Liver (tissue), 9 donors: ENCODE measurements around the gene OBP2A. TPM values are rescaled to one million over a fixed set of nuclear protein-coding genes. Genes with fewer than 3 reads are reported as not detected.

Experiments used
- DNase-seq: peaks from one replicate; pipeline ENCODE4 v3.0.0-alpha.2; 2017; ENCODE audit warnings: low spot score
- H3K27ac ChIP-seq, 2 donors: one replicate each; pipeline ENCODE4 v1.7.0; 2013; ENCODE audit warnings: inconsistent platforms in 2 of 2, low read length in 2 of 2, control low read depth in 1 of 2, low read depth in 1 of 2, mild to moderate bottlenecking in 1 of 2
- H3K27me3 ChIP-seq, 4 donors: one replicate each; pipeline versions ENCODE4 v1.6.1 to v1.7.0; 2013; ENCODE audit warnings: low read length in 3 of 4, inconsistent platforms in 1 of 4, mild to moderate bottlenecking in 1 of 4, moderate library complexity in 1 of 4; ENCODE audit not compliant: control insufficient read depth in 4 of 4, insufficient read depth in 4 of 4
- H3K36me3 ChIP-seq, 4 donors: one replicate each; pipeline versions ENCODE4 v1.6.1 to v1.7.0; 2013; ENCODE audit warnings: low read length in 3 of 4, mild to moderate bottlenecking in 3 of 4, low read depth in 1 of 4, moderate library complexity in 1 of 4; ENCODE audit not compliant: control insufficient read depth in 4 of 4, insufficient read depth in 3 of 4
- H3K4me1 ChIP-seq, 4 donors: one replicate each; pipeline versions ENCODE4 v1.6.1 to v1.7.0; 2013; ENCODE audit warnings: low read length in 3 of 4, mild to moderate bottlenecking in 3 of 4, moderate library complexity in 1 of 4; ENCODE audit not compliant: control insufficient read depth in 4 of 4, insufficient read depth in 4 of 4
- H3K4me3 ChIP-seq, 3 donors: one replicate each; pipeline versions ENCODE4 v1.6.1 to v1.7.0; 2013; ENCODE audit warnings: low read length in 3 of 3, control low read depth in 1 of 3, low read depth in 1 of 3, mild to moderate bottlenecking in 1 of 3
- H3K9ac ChIP-seq, 2 donors: one replicate each; pipeline ENCODE4 v1.7.0; 2013; ENCODE audit warnings: low read length in 2 of 2, mild to moderate bottlenecking in 2 of 2, moderate library complexity in 2 of 2, control low read depth in 1 of 2, low read depth in 1 of 2
- H3K9me3 ChIP-seq, 4 donors: one replicate each; pipeline versions ENCODE4 v1.6.1 to v1.7.0; 2013; ENCODE audit warnings: low read length in 3 of 4; ENCODE audit not compliant: control insufficient read depth in 4 of 4
- EGR1 ChIP-seq, 2 donors: IDR thresholded peaks; 2 replicates each; pipeline ENCODE4 v1.6.1; 2016 to 2018; ENCODE audit warnings: antibody characterized with exemption in 2 of 2, low read depth in 2 of 2
- FOXA1 ChIP-seq: IDR thresholded peaks from 2 replicates; pipeline ENCODE4 v1.6.1; 2016; ENCODE audit warnings: antibody characterized with exemption
- FOXA2 ChIP-seq: IDR thresholded peaks from 2 replicates; pipeline ENCODE4 v1.6.1; 2016; ENCODE audit warnings: antibody characterized with exemption
- GABPA ChIP-seq, 2 donors: IDR thresholded peaks in 1 of 2; conservative IDR thresholded peaks in 1 of 2; 2 replicates each; pipeline ENCODE4 v1.6.1; 2016; ENCODE audit warnings: antibody characterized with exemption in 2 of 2, mild to moderate bottlenecking in 1 of 2, moderate library complexity in 1 of 2
- HNF4A ChIP-seq, 2 donors: conservative IDR thresholded peaks; 2 replicates each; pipeline ENCODE4 v1.6.1; 2016; ENCODE audit warnings: antibody characterized with exemption in 2 of 2, mild to moderate bottlenecking in 2 of 2
- HNF4G ChIP-seq: IDR thresholded peaks from 2 replicates; pipeline ENCODE4 v1.6.1; 2016; ENCODE audit warnings: antibody characterized with exemption
- JUND ChIP-seq, 2 donors: IDR thresholded peaks; 2 replicates each; pipeline ENCODE4 v1.6.1; 2016; ENCODE audit warnings: antibody characterized with exemption in 2 of 2
- MAX ChIP-seq: IDR thresholded peaks from 2 replicates; pipeline ENCODE4 v1.6.1; 2016; ENCODE audit warnings: antibody characterized with exemption
- NR2F2 ChIP-seq: IDR thresholded peaks from 2 replicates; pipeline ENCODE4 v1.6.1; 2016; ENCODE audit warnings: antibody characterized with exemption
- RAD21 ChIP-seq, 2 donors: IDR thresholded peaks; 2 replicates each; pipeline ENCODE4 v1.6.1; 2016; ENCODE audit warnings: antibody characterized with exemption in 2 of 2, mild to moderate bottlenecking in 2 of 2
- RXRA ChIP-seq, 2 donors: IDR thresholded peaks; 2 replicates each; pipeline ENCODE4 v1.6.1; 2017 to 2018; ENCODE audit warnings: antibody characterized with exemption in 2 of 2, mild to moderate bottlenecking in 1 of 2
- SP1 ChIP-seq: IDR thresholded peaks from 2 replicates; pipeline ENCODE4 v1.6.1; 2018; ENCODE audit warnings: antibody characterized with exemption, mild to moderate bottlenecking
- TAF1 ChIP-seq: conservative IDR thresholded peaks from 2 replicates; pipeline ENCODE4 v1.6.1; 2016; ENCODE audit warnings: antibody characterized with exemption, mild to moderate bottlenecking
- YY1 ChIP-seq: IDR thresholded peaks from 2 replicates; pipeline ENCODE4 v1.6.1; 2016; ENCODE audit warnings: antibody characterized with exemption, mild to moderate bottlenecking
- WGBS: extraction: QIAGEN DNeasy Blood & Tissue Kit; methylation state at CpG from one replicate; pipeline ENCODE4 v1.1.7; 2013; 5-methylcytosine and 5-hydroxymethylcytosine counted together
- polyA plus RNA-seq, 2 donors: library from polyadenylated mRNA; stranded (reverse) in 1 of 2; unstranded in 1 of 2; fragments of 200-250 nt in 1 of 2; fragments of >200 nt in 1 of 2; fragmentation: Nextera tagmentation in 1 of 2; extraction: Ambion mirVana in 1 of 2; gene quantifications; one replicate each; pipeline versions ENCODE4 v1.2.1 to v1.2.3, GENCODE V29; 2013 to 2015
- total RNA-seq, 2 donors: library from RNA; depleted of rRNA; stranded (reverse); fragments of >200 nt; gene quantifications; one replicate each; pipeline ENCODE4 v1.2.3, GENCODE V29; 2014
- TF ChIP-seq, protein P1 (sequence below): IDR thresholded peaks from 2 replicates; pipeline ENCODE4 v1.6.1; 2016; ENCODE audit warnings: antibody characterized with exemption
- TF ChIP-seq, protein P2 (sequence below): IDR thresholded peaks from 2 replicates; pipeline ENCODE4 v1.6.1; 2016; ENCODE audit warnings: antibody characterized with exemption
- TF ChIP-seq, protein P3 (sequence below): fragments of 150-350 bp; IDR thresholded peaks from 2 replicates; pipeline ENCODE4 v1.5.1; 2017; ENCODE audit warnings: improper control_type of control experiment, low read depth, low read length; ENCODE audit not compliant: missing input control
- TF ChIP-seq, protein P4 (sequence below): IDR thresholded peaks from 2 replicates; pipeline ENCODE4 v1.6.1; 2016; ENCODE audit warnings: antibody characterized with exemption, mild to moderate bottlenecking
- donor health status: healthy.
- donor health status: healthy.
- donor health status: healthy.
- donor health status: healthy.
- donor health status: healthy.

Gene OBP2A
- total and polyA plus RNA-seq, 4 donors: not detected

GRCh38 chr9:135514342-135515082 lies 31.4 kb upstream of the OBP2A start:
- no peak overlapping the region for H3K4me3 ChIP-seq
- DNase-seq: no peak
- whole genome bisulfite sequencing: 77% methylated on average over 16 of the region's 17 CpGs
- no peak overlapping the region for H3K9ac ChIP-seq
- H3K27me3 ChIP-seq: peaks cover 0 to 2% (median 0%) of the 10 kb centered on the region in 4 donors
- H3K9me3 ChIP-seq: no peaks in the 10 kb centered on the region
- no peaks in the 10 kb centered on the region for H3K4me1 ChIP-seq
- no peak overlapping the region for H3K27ac ChIP-seq
- no peak for TF ChIP-seq RXRA (IDR thresholded peaks at IDR 0.05)
- no peak for TF ChIP-seq TAF1
- no peak for TF ChIP-seq FOXA2
- TF ChIP-seq, protein P1, sequence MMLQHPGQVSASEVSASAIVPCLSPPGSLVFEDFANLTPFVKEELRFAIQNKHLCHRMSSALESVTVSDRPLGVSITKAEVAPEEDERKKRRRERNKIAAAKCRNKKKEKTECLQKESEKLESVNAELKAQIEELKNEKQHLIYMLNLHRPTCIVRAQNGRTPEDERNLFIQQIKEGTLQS: no peak
- TF ChIP-seq FOXA1: no peak
- TF ChIP-seq EGR1 (IDR thresholded peaks at IDR 0.05; ENCODE audit: low read depth in 2 of 2): no peak
- TF ChIP-seq, protein P2, sequence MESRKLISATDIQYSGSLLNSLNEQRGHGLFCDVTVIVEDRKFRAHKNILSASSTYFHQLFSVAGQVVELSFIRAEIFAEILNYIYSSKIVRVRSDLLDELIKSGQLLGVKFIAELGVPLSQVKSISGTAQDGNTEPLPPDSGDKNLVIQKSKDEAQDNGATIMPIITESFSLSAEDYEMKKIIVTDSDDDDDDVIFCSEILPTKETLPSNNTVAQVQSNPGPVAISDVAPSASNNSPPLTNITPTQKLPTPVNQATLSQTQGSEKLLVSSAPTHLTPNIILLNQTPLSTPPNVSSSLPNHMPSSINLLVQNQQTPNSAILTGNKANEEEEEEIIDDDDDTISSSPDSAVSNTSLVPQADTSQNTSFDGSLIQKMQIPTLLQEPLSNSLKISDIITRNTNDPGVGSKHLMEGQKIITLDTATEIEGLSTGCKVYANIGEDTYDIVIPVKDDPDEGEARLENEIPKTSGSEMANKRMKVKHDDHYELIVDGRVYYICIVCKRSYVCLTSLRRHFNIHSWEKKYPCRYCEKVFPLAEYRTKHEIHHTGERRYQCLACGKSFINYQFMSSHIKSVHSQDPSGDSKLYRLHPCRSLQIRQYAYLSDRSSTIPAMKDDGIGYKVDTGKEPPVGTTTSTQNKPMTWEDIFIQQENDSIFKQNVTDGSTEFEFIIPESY: no peak
- no peaks in the 10 kb centered on the region for H3K36me3 ChIP-seq

- Histone ChIP-seq H3K9me3 (no peaks in the 10 kb centered on the region), H3K27me3 (peaks cover 0 to 2% (median 0%) of the 10 kb centered on the region in 4 donors), H3K36me3 (no peaks in the 10 kb centered on the region), H3K4me3 (no peak overlapping the region), H3K27ac (no peak overlapping the region), H3K9ac (no peak overlapping the region), H3K4me1 (no peaks in the 10 kb centered on the region)
- WGBS: 85% methylated on average over 31 of the region's 31 CpGs
- TF ChIP-seq, protein P2: no peak
- no peak for TF ChIP-seq FOXA1
- TF ChIP-seq, protein P1: no peak
- TF ChIP-seq EGR1 (IDR thresholded peaks at IDR 0.05; ENCODE audit: low read depth in 2 of 2): no peak
- TF ChIP-seq HNF4G: no peak
- TF ChIP-seq, protein P3, sequence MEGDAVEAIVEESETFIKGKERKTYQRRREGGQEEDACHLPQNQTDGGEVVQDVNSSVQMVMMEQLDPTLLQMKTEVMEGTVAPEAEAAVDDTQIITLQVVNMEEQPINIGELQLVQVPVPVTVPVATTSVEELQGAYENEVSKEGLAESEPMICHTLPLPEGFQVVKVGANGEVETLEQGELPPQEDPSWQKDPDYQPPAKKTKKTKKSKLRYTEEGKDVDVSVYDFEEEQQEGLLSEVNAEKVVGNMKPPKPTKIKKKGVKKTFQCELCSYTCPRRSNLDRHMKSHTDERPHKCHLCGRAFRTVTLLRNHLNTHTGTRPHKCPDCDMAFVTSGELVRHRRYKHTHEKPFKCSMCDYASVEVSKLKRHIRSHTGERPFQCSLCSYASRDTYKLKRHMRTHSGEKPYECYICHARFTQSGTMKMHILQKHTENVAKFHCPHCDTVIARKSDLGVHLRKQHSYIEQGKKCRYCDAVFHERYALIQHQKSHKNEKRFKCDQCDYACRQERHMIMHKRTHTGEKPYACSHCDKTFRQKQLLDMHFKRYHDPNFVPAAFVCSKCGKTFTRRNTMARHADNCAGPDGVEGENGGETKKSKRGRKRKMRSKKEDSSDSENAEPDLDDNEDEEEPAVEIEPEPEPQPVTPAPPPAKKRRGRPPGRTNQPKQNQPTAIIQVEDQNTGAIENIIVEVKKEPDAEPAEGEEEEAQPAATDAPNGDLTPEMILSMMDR: no peak
- TF ChIP-seq GABPA (IDR thresholded peaks at IDR 0.05 in 1 of 2, conservative IDR thresholded peaks at IDR 0.05 in 1 of 2): no peak
- TF ChIP-seq, protein P4, sequence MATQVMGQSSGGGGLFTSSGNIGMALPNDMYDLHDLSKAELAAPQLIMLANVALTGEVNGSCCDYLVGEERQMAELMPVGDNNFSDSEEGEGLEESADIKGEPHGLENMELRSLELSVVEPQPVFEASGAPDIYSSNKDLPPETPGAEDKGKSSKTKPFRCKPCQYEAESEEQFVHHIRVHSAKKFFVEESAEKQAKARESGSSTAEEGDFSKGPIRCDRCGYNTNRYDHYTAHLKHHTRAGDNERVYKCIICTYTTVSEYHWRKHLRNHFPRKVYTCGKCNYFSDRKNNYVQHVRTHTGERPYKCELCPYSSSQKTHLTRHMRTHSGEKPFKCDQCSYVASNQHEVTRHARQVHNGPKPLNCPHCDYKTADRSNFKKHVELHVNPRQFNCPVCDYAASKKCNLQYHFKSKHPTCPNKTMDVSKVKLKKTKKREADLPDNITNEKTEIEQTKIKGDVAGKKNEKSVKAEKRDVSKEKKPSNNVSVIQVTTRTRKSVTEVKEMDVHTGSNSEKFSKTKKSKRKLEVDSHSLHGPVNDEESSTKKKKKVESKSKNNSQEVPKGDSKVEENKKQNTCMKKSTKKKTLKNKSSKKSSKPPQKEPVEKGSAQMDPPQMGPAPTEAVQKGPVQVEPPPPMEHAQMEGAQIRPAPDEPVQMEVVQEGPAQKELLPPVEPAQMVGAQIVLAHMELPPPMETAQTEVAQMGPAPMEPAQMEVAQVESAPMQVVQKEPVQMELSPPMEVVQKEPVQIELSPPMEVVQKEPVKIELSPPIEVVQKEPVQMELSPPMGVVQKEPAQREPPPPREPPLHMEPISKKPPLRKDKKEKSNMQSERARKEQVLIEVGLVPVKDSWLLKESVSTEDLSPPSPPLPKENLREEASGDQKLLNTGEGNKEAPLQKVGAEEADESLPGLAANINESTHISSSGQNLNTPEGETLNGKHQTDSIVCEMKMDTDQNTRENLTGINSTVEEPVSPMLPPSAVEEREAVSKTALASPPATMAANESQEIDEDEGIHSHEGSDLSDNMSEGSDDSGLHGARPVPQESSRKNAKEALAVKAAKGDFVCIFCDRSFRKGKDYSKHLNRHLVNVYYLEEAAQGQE: no peak
- TF ChIP-seq JUND (IDR thresholded peaks at IDR 0.05): no peak
- TF ChIP-seq RAD21 (IDR thresholded peaks at IDR 0.05): no peak
- TF ChIP-seq TAF1: no peak
- no peak for TF ChIP-seq SP1
- TF ChIP-seq YY1: no peak
- no peak for TF ChIP-seq FOXA2
- TF ChIP-seq MAX: no peak
- no peak for TF ChIP-seq RXRA (IDR thresholded peaks at IDR 0.05)
- no peak for TF ChIP-seq NR2F2
- TF ChIP-seq HNF4A (conservative IDR thresholded peaks at IDR 0.05): no peak
- DNase-seq: no peak
Measured at GRCh38 chr9:135515083-135515951, 30.6 kb upstream of the OBP2A start.
